HEK293 (cell line): Measurements from ENCODE around the gene TNFRSF1A.

Experiments
- BCL11B ChIP-seq: fragments of 450-650 bp; formaldehyde crosslinking; IDR thresholded peaks from 2 replicates; pipeline ENCODE4 v1.5.1; 2016; ENCODE audit warnings: low read depth, missing biosample characterization, missing genetic modification characterization
- GLIS1 ChIP-seq: fragments of 450-650 bp; formaldehyde crosslinking; IDR thresholded peaks from 2 replicates; pipeline ENCODE4 v1.5.1; 2016; ENCODE audit warnings: missing biosample characterization, missing genetic modification characterization
- PRDM10 ChIP-seq: fragments of 450-650 bp; formaldehyde crosslinking; IDR thresholded peaks from 2 replicates; pipeline ENCODE4 v1.5.1; 2016; ENCODE audit warnings: missing biosample characterization, missing genetic modification characterization
- REPIN1 ChIP-seq: fragments of 450-650 bp; formaldehyde crosslinking; IDR thresholded peaks from 2 replicates; pipeline ENCODE4 v1.5.1; 2017; ENCODE audit warnings: missing biosample characterization, missing genetic modification characterization, low read depth
- TSHZ1 ChIP-seq: fragments of 450-650 bp; formaldehyde crosslinking; IDR thresholded peaks from 2 replicates; pipeline ENCODE4 v1.5.1; 2016; ENCODE audit warnings: missing biosample characterization, missing genetic modification characterization, borderline replicate concordance
- ZBTB49 ChIP-seq: fragments of 450-650 bp; formaldehyde crosslinking; IDR thresholded peaks from 2 replicates; pipeline ENCODE4 v1.5.1; 2016; ENCODE audit warnings: missing biosample characterization, missing genetic modification characterization, low read depth
- ZNF121 ChIP-seq: fragments of 450-650 bp; formaldehyde crosslinking; IDR thresholded peaks from 2 replicates; pipeline ENCODE4 v1.5.1; 2016; ENCODE audit warnings: missing biosample characterization, missing genetic modification characterization
- ZNF132 ChIP-seq: fragments of 450-650 bp; formaldehyde crosslinking; IDR thresholded peaks from 2 replicates; pipeline ENCODE4 v1.5.1; 2017; ENCODE audit warnings: missing biosample characterization, missing genetic modification characterization, borderline replicate concordance
- ZNF138 ChIP-seq: fragments of 450-650 bp; formaldehyde crosslinking; IDR thresholded peaks from 2 replicates; pipeline ENCODE4 v1.5.1; 2016; ENCODE audit warnings: missing biosample characterization, missing genetic modification characterization, borderline replicate concordance
- ZNF19 ChIP-seq: fragments of 450-650 bp; formaldehyde crosslinking; IDR thresholded peaks from 2 replicates; pipeline ENCODE4; 2016; ENCODE audit warnings: missing biosample characterization, missing genetic modification characterization, low read depth
- ZNF248 ChIP-seq: fragments of 450-650 bp; formaldehyde crosslinking; IDR thresholded peaks from 2 replicates; pipeline ENCODE4 v1.5.1; 2017; ENCODE audit warnings: missing biosample characterization, missing genetic modification characterization
- ZNF266 ChIP-seq: fragments of 450-650 bp; formaldehyde crosslinking; IDR thresholded peaks from 2 replicates; pipeline ENCODE4 v1.5.1; 2016; ENCODE audit warnings: missing biosample characterization, missing genetic modification characterization, low read depth
- ZNF350 ChIP-seq: fragments of 450-650 bp; formaldehyde crosslinking; IDR thresholded peaks from 2 replicates; pipeline ENCODE4 v1.5.0; 2017; ENCODE audit warnings: missing biosample characterization, mild to moderate bottlenecking, missing genetic modification characterization
- ZNF391 ChIP-seq: fragments of 450-650 bp; formaldehyde crosslinking; IDR thresholded peaks from 2 replicates; pipeline ENCODE4 v1.5.1; 2016; ENCODE audit warnings: low read depth, missing biosample characterization, missing genetic modification characterization, borderline replicate concordance
- ZNF398 ChIP-seq: fragments of 450-650 bp; formaldehyde crosslinking; IDR thresholded peaks from 2 replicates; pipeline ENCODE4 v1.5.1; 2017; ENCODE audit warnings: missing biosample characterization, missing genetic modification characterization
- ZNF48 ChIP-seq: fragments of 450-650 bp; formaldehyde crosslinking; IDR thresholded peaks from 2 replicates; pipeline ENCODE4 v1.5.1; 2016; ENCODE audit warnings: missing biosample characterization, missing genetic modification characterization
- ZNF521 ChIP-seq: fragments of 450-650 bp; formaldehyde crosslinking; IDR thresholded peaks from 2 replicates; pipeline ENCODE4 v1.5.1; 2017; ENCODE audit warnings: missing biosample characterization, mild to moderate bottlenecking, missing genetic modification characterization
- ZNF548 ChIP-seq: fragments of 450-650 bp; formaldehyde crosslinking; IDR thresholded peaks from 2 replicates; pipeline ENCODE4 v1.5.1; 2016; ENCODE audit warnings: missing biosample characterization, missing genetic modification characterization
- ZNF600 ChIP-seq: fragments of 450-650 bp; formaldehyde crosslinking; IDR thresholded peaks from 2 replicates; pipeline ENCODE4 v1.5.1; 2016; ENCODE audit warnings: missing biosample characterization, missing genetic modification characterization
- ZNF645 ChIP-seq: fragments of 450-650 bp; formaldehyde crosslinking; IDR thresholded peaks from 2 replicates; pipeline ENCODE4; 2016; ENCODE audit warnings: missing biosample characterization, missing genetic modification characterization
- ZNF677 ChIP-seq: fragments of 450-650 bp; IDR thresholded peaks from 2 replicates; pipeline ENCODE4 v1.5.0; 2018; ENCODE audit warnings: missing biosample characterization, mild to moderate bottlenecking, missing genetic modification characterization, moderate library complexity
- ZNF777 ChIP-seq: fragments of 450-650 bp; formaldehyde crosslinking; IDR thresholded peaks from 2 replicates; pipeline ENCODE4 v1.5.1; 2017; ENCODE audit warnings: missing biosample characterization, missing genetic modification characterization, borderline replicate concordance
- TF ChIP-seq, protein P1 (sequence below): fragments of 450-650 bp; formaldehyde crosslinking; IDR thresholded peaks from 2 replicates; pipeline ENCODE4 v1.5.1; 2016; ENCODE audit warnings: missing biosample characterization, missing genetic modification characterization
- TF ChIP-seq, protein P2 (sequence below): fragments of 450-650 bp; formaldehyde crosslinking; IDR thresholded peaks from 2 replicates; pipeline ENCODE4 v1.5.1; 2016; ENCODE audit warnings: missing biosample characterization, missing genetic modification characterization

Gene TNFRSF1A

DNA sequence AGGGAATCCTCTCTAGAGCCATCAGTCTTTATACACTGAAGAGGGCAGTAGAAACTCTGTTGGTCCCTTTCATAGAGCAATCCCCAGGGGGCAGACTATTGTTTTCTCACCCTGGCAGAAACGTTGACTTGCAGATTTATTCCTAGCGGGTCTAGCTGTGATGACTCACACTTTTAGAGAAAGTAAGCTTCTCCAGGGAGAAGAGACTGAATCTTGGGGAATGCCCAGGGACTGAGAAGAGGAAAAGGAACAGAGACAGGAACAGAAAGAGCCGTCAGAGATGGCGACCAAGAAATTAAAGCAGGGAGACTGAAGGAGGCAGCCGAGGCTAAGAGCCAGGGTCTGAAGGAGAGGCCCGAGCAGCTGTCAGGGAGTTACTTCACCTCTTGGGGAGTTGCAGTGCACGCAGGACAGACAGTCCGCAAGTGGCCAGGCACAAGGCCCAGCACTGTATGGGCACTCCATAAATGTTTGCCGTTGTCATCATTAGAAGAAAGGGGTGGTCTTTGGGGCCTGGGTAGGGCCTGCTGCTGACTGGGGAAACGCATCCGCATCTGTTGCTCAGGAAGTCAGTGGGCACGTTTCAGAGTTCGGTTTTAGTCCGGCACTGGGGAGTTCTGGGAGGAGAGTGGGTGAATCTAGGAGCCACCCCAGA, 18.4 kb downstream of the TNFRSF1A start (continued):
- no peak for TF ChIP-seq ZNF521 (tag by site-specific recombination)
- no peak for TF ChIP-seq ZNF645 (tag by site-specific recombination)
- no peak for TF ChIP-seq ZNF248 (tag by site-specific recombination)
- TF ChIP-seq, protein P1, sequence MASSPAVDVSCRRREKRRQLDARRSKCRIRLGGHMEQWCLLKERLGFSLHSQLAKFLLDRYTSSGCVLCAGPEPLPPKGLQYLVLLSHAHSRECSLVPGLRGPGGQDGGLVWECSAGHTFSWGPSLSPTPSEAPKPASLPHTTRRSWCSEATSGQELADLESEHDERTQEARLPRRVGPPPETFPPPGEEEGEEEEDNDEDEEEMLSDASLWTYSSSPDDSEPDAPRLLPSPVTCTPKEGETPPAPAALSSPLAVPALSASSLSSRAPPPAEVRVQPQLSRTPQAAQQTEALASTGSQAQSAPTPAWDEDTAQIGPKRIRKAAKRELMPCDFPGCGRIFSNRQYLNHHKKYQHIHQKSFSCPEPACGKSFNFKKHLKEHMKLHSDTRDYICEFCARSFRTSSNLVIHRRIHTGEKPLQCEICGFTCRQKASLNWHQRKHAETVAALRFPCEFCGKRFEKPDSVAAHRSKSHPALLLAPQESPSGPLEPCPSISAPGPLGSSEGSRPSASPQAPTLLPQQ (tag by site-specific recombination) = peak; percentile 27; the same call in 1 of the 2 replicates
- TF ChIP-seq ZNF132 (tag by site-specific recombination) = no peak
- TF ChIP-seq ZNF777 (tag by site-specific recombination) = no peak
- peak; percentile 61 for TF ChIP-seq TSHZ1
- no peak for TF ChIP-seq ZNF677 (tag by site-specific recombination)
- no peak for TF ChIP-seq ZNF48
- TF ChIP-seq ZNF266 (tag by site-specific recombination) = no peak
- TF ChIP-seq ZNF350 (tag by site-specific recombination) = no peak
- TF ChIP-seq ZNF391 (tag by site-specific recombination) = peak; percentile 37; the same call in 1 of the 2 replicates
- TF ChIP-seq, protein P2, sequence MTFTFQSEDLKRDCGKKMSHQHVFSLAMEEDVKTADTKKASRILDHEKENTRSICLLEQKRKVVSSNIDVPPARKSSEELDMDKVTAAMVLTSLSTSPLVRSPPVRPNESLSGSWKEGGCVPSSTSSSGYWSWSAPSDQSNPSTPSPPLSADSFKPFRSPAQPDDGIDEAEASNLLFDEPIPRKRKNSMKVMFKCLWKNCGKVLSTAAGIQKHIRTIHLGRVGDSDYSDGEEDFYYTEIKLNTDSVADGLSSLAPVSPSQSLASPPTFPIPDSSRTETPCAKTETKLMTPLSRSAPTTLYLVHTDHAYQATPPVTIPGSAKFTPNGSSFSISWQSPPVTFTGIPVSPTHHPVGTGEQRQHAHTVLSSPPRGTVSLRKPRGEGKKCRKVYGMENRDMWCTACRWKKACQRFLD (tag by site-specific recombination) = no peak
- TF ChIP-seq PRDM10 (tag by site-specific recombination) = no peak
- no peak; the same call in 1 of the 2 replicates for TF ChIP-seq ZBTB49 (tag by site-specific recombination)
- TF ChIP-seq ZNF121 = no peak
- TF ChIP-seq ZNF138 = no peak
- peak; percentile 92 for TF ChIP-seq GLIS1 (tag by site-specific recombination)
- no peak for TF ChIP-seq REPIN1
- TF ChIP-seq ZNF19 (tag by site-specific recombination) = no peak
- no peak for TF ChIP-seq ZNF548 (tag by site-specific recombination)
- TF ChIP-seq BCL11B (tag by site-specific recombination) = no peak
- TF ChIP-seq ZNF600 (tag by site-specific recombination) = no peak
- TF ChIP-seq ZNF398 (tag by site-specific recombination) = no peak
